ENCODE measurements around the gene LIPJ.

Gene LIPJ

GRCh38 chr10:88586462-88586861, at the start of gene LIPJ:
Gene LIPJ (plus strand): TSS chr10:88586762. CDS start chr10:88590688, 3,926 bp downstream.
- DNase-seq, result no peak

- no peak for DNase-seq
These were observed 49.2 kb upstream of the LIPJ start for GRCh38 chr10:88537322-88537721.

- no peak for DNase-seq
These were observed 48.5 kb upstream of the LIPJ start for GRCh38 chr10:88538048-88538447.

- DNase-seq, result no peak
These were observed 46.2 kb upstream of the LIPJ start for GRCh38 chr10:88540351-88540750.

GRCh38 chr10:88541116-88541626, 45.4 kb upstream of the LIPJ start:
- DNase-seq, result no peak

GRCh38 chr10:88542522-88542921, 44.0 kb upstream of the LIPJ start:
- no peak for DNase-seq

- DNase-seq, result no peak
These were observed 42.3 kb upstream of the LIPJ start for GRCh38 chr10:88544140-88544870.

- DNase-seq, result no peak
These were observed 41.2 kb upstream of the LIPJ start for GRCh38 chr10:88545359-88545758.

- DNase-seq, result no peak
These were observed 40.1 kb upstream of the LIPJ start for GRCh38 chr10:88546497-88546896.

GRCh38 chr10:88551246-88551645, 35.3 kb upstream of the LIPJ start:
- DNase-seq, result no peak

- peak; percentile 32 for DNase-seq
These were observed 33.3 kb upstream of the LIPJ start for GRCh38 chr10:88553116-88553752.

GRCh38 chr10:88555190-88555908, 31.2 kb upstream of the LIPJ start:
- no peak for DNase-seq

GRCh38 chr10:88557256-88557655, 29.3 kb upstream of the LIPJ start:
- DNase-seq, result no peak

- no peak for DNase-seq
These were observed 28.9 kb upstream of the LIPJ start for GRCh38 chr10:88557658-88558057.

- no peak for DNase-seq
These were observed 24.4 kb upstream of the LIPJ start for GRCh38 chr10:88562152-88562551.

GRCh38 chr10:88565072-88565471, 21.5 kb upstream of the LIPJ start:
- no peak for DNase-seq

GRCh38 chr10:88582411-88582805, 4.2 kb upstream of the LIPJ start:
- no peak for DNase-seq

- peak; percentile 77 for DNase-seq
These were observed 3.6 kb upstream of the LIPJ start, which contains the start of gene RNLS for GRCh38 chr10:88582806-88583583. Gene RNLS (minus strand): TSS chr10:88583318.

- DNase-seq, result no peak
These were observed 3.0 kb upstream of the LIPJ start for GRCh38 chr10:88583584-88583957.

- no peak for DNase-seq
These were observed 5.8 kb downstream of the LIPJ start for GRCh38 chr10:88592381-88592780.

- DNase-seq, result no peak
These were observed 6.3 kb downstream of the LIPJ start for GRCh38 chr10:88592906-88593305.

GRCh38 chr10:88594482-88594881, 7.9 kb downstream of the LIPJ start:
- DNase-seq, result no peak

GRCh38 chr10:88598055-88598454, 11.5 kb downstream of the LIPJ start:
- DNase-seq, result no peak

All from NCI-H345 (cell line).